ENCODE data around the gene NACC2.

Gene NACC2

GRCh38 chr9:136142414-136142796 is 47.3 kb upstream of the NACC2 start:
- Histone ChIP-seq H2BK12ac (ENCODE audit: low read length) (no peak overlapping the region), H2AK5ac (ENCODE audit: low read length) (no peak overlapping the region), H2BK5ac (ENCODE audit: low read depth, low read length, poor library complexity) (no peak overlapping the region), H3K23ac (ENCODE audit: low read length) (no peak overlapping the region), H2BK120ac (ENCODE audit: insufficient read depth, low read length, poor library complexity) (no peak overlapping the region), H3K4ac (ENCODE audit: low read depth, low read length) (no peak overlapping the region), H3K14ac (ENCODE audit: low read length) (no peak overlapping the region), H3K4me3 (ENCODE audit: low read depth, low read length) (no peak overlapping the region), H3K27me3 (ENCODE audit: insufficient read depth, low read length) (no peaks in the 10 kb centered on the region), H4K91ac (ENCODE audit: low read depth, low read length) (no peak overlapping the region), H3K4me1 (ENCODE audit: control insufficient read depth in 1 of 2, insufficient read depth in 2 of 2, low read length in 2 of 2) (no peaks in the 10 kb centered on the region), H3K4me2 (ENCODE audit: low read length) (no peak overlapping the region), H3K9me3 (ENCODE audit: insufficient read depth, low read depth, low read length) (peaks cover 3% of the 10 kb centered on the region), H4K12ac (ENCODE audit: low read depth, low read length) (no peak overlapping the region), H4K8ac (ENCODE audit: low read depth, low read length) (no peak overlapping the region), H3K18ac (ENCODE audit: low read length) (no peak overlapping the region), H3K79me1 (ENCODE audit: low read length) (no peaks in the 10 kb centered on the region), H3K9ac (ENCODE audit: low read length) (no peak overlapping the region), H3K79me2 (ENCODE audit: control insufficient read depth, insufficient read depth, low read length, poor library complexity) (no peaks in the 10 kb centered on the region), H3K27ac (ENCODE audit: low read depth, low read length) (no peak overlapping the region), H3K36me3 (ENCODE audit: control insufficient read depth in 1 of 2, insufficient read depth in 2 of 2, low read length in 2 of 2) (no peaks in the 10 kb centered on the region), H2AFZ (ENCODE audit: insufficient read depth, low read length, poor library complexity) (no peak overlapping the region)
- WGBS (ENCODE audit: extremely low coverage, insufficient coverage, insufficient read length) = no CpG with 5 or more reads among the region's 6 CpGs
- no peak for DNase-seq

- H3K79me1 ChIP-seq (ENCODE audit: low read length) = no peaks in the 10 kb centered on the region
- H2BK5ac ChIP-seq (ENCODE audit: low read depth, low read length, poor library complexity) = no peak overlapping the region
- no peak overlapping the region for H4K8ac ChIP-seq (ENCODE audit: low read depth, low read length)
- H3K9ac ChIP-seq (ENCODE audit: low read length) = no peak overlapping the region
- no peak overlapping the region for H2AFZ ChIP-seq (ENCODE audit: insufficient read depth, low read length, poor library complexity)
- no peak overlapping the region for H2BK120ac ChIP-seq (ENCODE audit: insufficient read depth, low read length, poor library complexity)
- DNase-seq = no peak
- no peak overlapping the region for H3K4ac ChIP-seq (ENCODE audit: low read depth, low read length)
- no peak overlapping the region for H3K27ac ChIP-seq (ENCODE audit: low read depth, low read length)
- H2AK5ac ChIP-seq (ENCODE audit: low read length) = no peak overlapping the region
- H3K27me3 ChIP-seq (ENCODE audit: insufficient read depth, low read length) = no peaks in the 10 kb centered on the region
- peaks cover 6% of the 10 kb centered on the region for H3K9me3 ChIP-seq (ENCODE audit: insufficient read depth, low read depth, low read length)
- H3K4me3 ChIP-seq (ENCODE audit: low read depth, low read length) = no peak overlapping the region
- H4K91ac ChIP-seq (ENCODE audit: low read depth, low read length) = no peak overlapping the region
- H3K18ac ChIP-seq (ENCODE audit: low read length) = no peak overlapping the region
- no CpG with 5 or more reads among the region's 19 CpGs for WGBS (ENCODE audit: extremely low coverage, insufficient coverage, insufficient read length)
- H3K23ac ChIP-seq (ENCODE audit: low read length) = no peak overlapping the region
- no peak overlapping the region for H2BK12ac ChIP-seq (ENCODE audit: low read length)
- no peak overlapping the region for H3K4me2 ChIP-seq (ENCODE audit: low read length)
- H3K79me2 ChIP-seq (ENCODE audit: control insufficient read depth, insufficient read depth, low read length, poor library complexity) = no peaks in the 10 kb centered on the region
- no peaks in the 10 kb centered on the region for H3K4me1 ChIP-seq (ENCODE audit: control insufficient read depth in 1 of 2, insufficient read depth in 2 of 2, low read length in 2 of 2)
- H3K36me3 ChIP-seq (ENCODE audit: control insufficient read depth in 1 of 2, insufficient read depth in 2 of 2, low read length in 2 of 2) = no peaks in the 10 kb centered on the region
- H3K14ac ChIP-seq (ENCODE audit: low read length) = no peak overlapping the region
- H4K12ac ChIP-seq (ENCODE audit: low read depth, low read length) = no peak overlapping the region
Measured at GRCh38 chr9:136141682-136142413, 46.8 kb upstream of the NACC2 start.

- H4K91ac ChIP-seq (ENCODE audit: low read depth, low read length) = no peak overlapping the region
Measured at GRCh38 chr9:136140966-136141365, 45.9 kb upstream of the NACC2 start.

GRCh38 chr9:136140046-136140445 is 45.0 kb upstream of the NACC2 start:
- Histone ChIP-seq H3K14ac (ENCODE audit: low read length) (no peak overlapping the region), H3K36me3 (ENCODE audit: control insufficient read depth in 1 of 2, insufficient read depth in 2 of 2, low read length in 2 of 2) (no peaks in the 10 kb centered on the region)

More at GRCh38 chr9:136140966-136141365, 45.9 kb upstream of the NACC2 start:
- Histone ChIP-seq H3K18ac (ENCODE audit: low read length) (no peak overlapping the region), H2AFZ (ENCODE audit: insufficient read depth, low read length, poor library complexity) (no peak overlapping the region), H3K79me1 (ENCODE audit: low read length) (no peaks in the 10 kb centered on the region), H3K27me3 (ENCODE audit: insufficient read depth, low read length) (no peaks in the 10 kb centered on the region), H3K79me2 (ENCODE audit: control insufficient read depth, insufficient read depth, low read length, poor library complexity) (no peaks in the 10 kb centered on the region), H4K8ac (ENCODE audit: low read depth, low read length) (no peak overlapping the region), H3K9ac (ENCODE audit: low read length) (no peak overlapping the region), H2BK12ac (ENCODE audit: low read length) (no peak overlapping the region), H4K12ac (ENCODE audit: low read depth, low read length) (no peak overlapping the region), H3K14ac (ENCODE audit: low read length) (no peak overlapping the region), H3K9me3 (ENCODE audit: insufficient read depth, low read depth, low read length) (peaks cover 3% of the 10 kb centered on the region), H3K4me1 (ENCODE audit: control insufficient read depth in 1 of 2, insufficient read depth in 2 of 2, low read length in 2 of 2) (no peaks in the 10 kb centered on the region), H3K27ac (ENCODE audit: low read depth, low read length) (no peak overlapping the region), H3K36me3 (ENCODE audit: control insufficient read depth in 1 of 2, insufficient read depth in 2 of 2, low read length in 2 of 2) (no peaks in the 10 kb centered on the region), H3K4ac (ENCODE audit: low read depth, low read length) (no peak overlapping the region), H2BK120ac (ENCODE audit: insufficient read depth, low read length, poor library complexity) (no peak overlapping the region), H2AK5ac (ENCODE audit: low read length) (no peak overlapping the region), H3K23ac (ENCODE audit: low read length) (no peak overlapping the region), H2BK5ac (ENCODE audit: low read depth, low read length, poor library complexity) (no peak overlapping the region), H3K4me2 (ENCODE audit: low read length) (no peak overlapping the region), H3K4me3 (ENCODE audit: low read depth, low read length) (no peak overlapping the region)
- no CpG with 5 or more reads among the region's 14 CpGs for WGBS (ENCODE audit: extremely low coverage, insufficient coverage, insufficient read length)
- no peak for DNase-seq

More at GRCh38 chr9:136140046-136140445, 45.0 kb upstream of the NACC2 start:
- Histone ChIP-seq H2AK5ac (ENCODE audit: low read length) (no peak overlapping the region), H3K4ac (ENCODE audit: low read depth, low read length) (no peak overlapping the region), H3K9me3 (ENCODE audit: insufficient read depth, low read depth, low read length) (peaks cover 3% of the 10 kb centered on the region), H3K18ac (ENCODE audit: low read length) (no peak overlapping the region), H2AFZ (ENCODE audit: insufficient read depth, low read length, poor library complexity) (no peak overlapping the region), H3K9ac (ENCODE audit: low read length) (no peak overlapping the region), H3K27me3 (ENCODE audit: insufficient read depth, low read length) (no peaks in the 10 kb centered on the region), H3K23ac (ENCODE audit: low read length) (no peak overlapping the region), H2BK120ac (ENCODE audit: insufficient read depth, low read length, poor library complexity) (no peak overlapping the region), H2BK5ac (ENCODE audit: low read depth, low read length, poor library complexity) (no peak overlapping the region), H3K79me1 (ENCODE audit: low read length) (no peaks in the 10 kb centered on the region), H4K91ac (ENCODE audit: low read depth, low read length) (no peak overlapping the region), H3K4me3 (ENCODE audit: low read depth, low read length) (no peak overlapping the region), H4K12ac (ENCODE audit: low read depth, low read length) (no peak overlapping the region), H2BK12ac (ENCODE audit: low read length) (no peak overlapping the region), H3K4me2 (ENCODE audit: low read length) (no peak overlapping the region), H3K4me1 (ENCODE audit: control insufficient read depth in 1 of 2, insufficient read depth in 2 of 2, low read length in 2 of 2) (no peaks in the 10 kb centered on the region), H4K8ac (ENCODE audit: low read depth, low read length) (no peak overlapping the region), H3K79me2 (ENCODE audit: control insufficient read depth, insufficient read depth, low read length, poor library complexity) (no peaks in the 10 kb centered on the region), H3K27ac (ENCODE audit: low read depth, low read length) (no peak overlapping the region)
- DNase-seq = no peak
- no CpG with 5 or more reads among the region's 5 CpGs for WGBS (ENCODE audit: extremely low coverage, insufficient coverage, insufficient read length)

All from trophoblast cell (in vitro differentiated cells and primary cell).